HEK293 (cell line): ENCODE data around the gene PPP1CA.
A peak's percentile ranks its signal among the peaks of the same experiment; 100 is the strongest.

Source experiments
- CTCF ChIA-PET: fragments of 350-600 bp; formaldehyde crosslinking; extraction: SDS; loops from one replicate; lab custom pipeline; 2021; ENCODE audit warnings: antibody characterized with exemption; lab: Yijun Ruan, JAX
- POLR2A ChIA-PET: fragments of 300-600 bp; formaldehyde crosslinking; extraction: SDS; loops from one replicate; lab custom pipeline; 2020; ENCODE audit warnings: antibody characterized with exemption, inconsistent platforms; lab: Yijun Ruan, JAX
- H3K27ac ChIP-seq: fragments of 200-500 bp; sonication (Bioruptor generic); 2 replicates; pipeline ENCODE4 v1.5.1; 2014; ENCODE audit warnings: low read depth, low read length, control low read depth, inconsistent platforms; ENCODE audit errors: extremely low read depth
- H3K36me3 ChIP-seq, 2 experiments: fragments of 200-500 bp in 1 of 2; sonication (Bioruptor generic) in 1 of 2; 1 replicate in 1 of 2; 2 replicates in 1 of 2; pipeline ENCODE4 v1.5.1; 2014 to 2017; ENCODE audit warnings: inconsistent platforms in 2 of 2, low read length in 2 of 2; ENCODE audit not compliant: control insufficient read depth in 2 of 2, insufficient read depth in 1 of 2
- H3K4me1 ChIP-seq: fragments of 200-500 bp; sonication (Bioruptor generic); 2 replicates; pipeline ENCODE4 v1.5.1; 2014; ENCODE audit warnings: mild to moderate bottlenecking, low read length, inconsistent platforms; ENCODE audit not compliant: control insufficient read depth, insufficient read depth
- H3K4me3 ChIP-seq: 2 replicates; pipeline ENCODE4 v1.5.1; 2011; ENCODE audit warnings: low read depth, mild to moderate bottlenecking, control low read depth, low read length, moderate library complexity
- H3K9me3 ChIP-seq: fragments of 200-500 bp; sonication (Bioruptor generic); 2 replicates; pipeline ENCODE4 v1.5.1; 2014; ENCODE audit warnings: low read depth, low read length, inconsistent platforms; ENCODE audit not compliant: control insufficient read depth, insufficient read depth
- EGR2 ChIP-seq: fragments of 450-650 bp; formaldehyde crosslinking; IDR thresholded peaks from 2 replicates; pipeline ENCODE4 v1.5.1; 2016; ENCODE audit warnings: low read depth, missing biosample characterization, missing genetic modification characterization
- GLI4 ChIP-seq: fragments of 450-650 bp; formaldehyde crosslinking; IDR thresholded peaks from 2 replicates; pipeline ENCODE4 v1.5.1; 2016; ENCODE audit warnings: missing biosample characterization, missing genetic modification characterization
- KLF16 ChIP-seq: fragments of 450-650 bp; formaldehyde crosslinking; IDR thresholded peaks from 2 replicates; pipeline ENCODE4 v1.5.1; 2017; ENCODE audit warnings: missing biosample characterization, missing genetic modification characterization
- PRDM1 ChIP-seq: fragments of 450-650 bp; formaldehyde crosslinking; IDR thresholded peaks from 2 replicates; pipeline ENCODE4; 2016; ENCODE audit warnings: missing biosample characterization, missing genetic modification characterization
- SETDB1 ChIP-seq: IDR thresholded peaks from one replicate; pipeline ENCODE4 v1.6.1; 2017; ENCODE audit warnings: mild to moderate bottlenecking, low read length, moderate library complexity, mixed read lengths; ENCODE audit not compliant: insufficient read length
- SP2 ChIP-seq: fragments of 450-650 bp; formaldehyde crosslinking; IDR thresholded peaks from 2 replicates; pipeline ENCODE4 v1.5.1; 2016; ENCODE audit warnings: missing biosample characterization, missing genetic modification characterization
- SP3 ChIP-seq: fragments of 450-650 bp; formaldehyde crosslinking; IDR thresholded peaks from 2 replicates; pipeline ENCODE4 v1.5.1; 2016; ENCODE audit warnings: missing biosample characterization, missing genetic modification characterization
- ZFP3 ChIP-seq: fragments of 450-650 bp; formaldehyde crosslinking; IDR thresholded peaks from 2 replicates; pipeline ENCODE4 v1.5.1; 2016; ENCODE audit warnings: low read depth, missing biosample characterization, missing genetic modification characterization
- ZNF16 ChIP-seq: fragments of 450-650 bp; formaldehyde crosslinking; IDR thresholded peaks from 2 replicates; pipeline ENCODE4 v1.5.1; 2016; ENCODE audit warnings: low read depth, missing biosample characterization, missing genetic modification characterization
- ZNF2 ChIP-seq: fragments of 450-650 bp; formaldehyde crosslinking; IDR thresholded peaks from 2 replicates; pipeline ENCODE4 v1.5.1; 2016; ENCODE audit warnings: missing biosample characterization, missing genetic modification characterization
- ZNF221 ChIP-seq: fragments of 450-650 bp; formaldehyde crosslinking; IDR thresholded peaks from 2 replicates; pipeline ENCODE4 v1.5.1; 2017; ENCODE audit warnings: missing biosample characterization, missing genetic modification characterization, borderline replicate concordance
- ZNF274 ChIP-seq, 2 experiments: fragments of 200-500 bp in 1 of 2; fragments of 450-650 bp in 1 of 2; sonication (Bioruptor generic) in 1 of 2; formaldehyde crosslinking in 1 of 2; IDR thresholded peaks; 2 replicates each; pipeline versions ENCODE4 v1.5.1 to v1.6.1; 2014 to 2016; ENCODE audit warnings: borderline replicate concordance in 1 of 2, inconsistent platforms in 1 of 2, low read length in 1 of 2, missing biosample characterization in 1 of 2, missing genetic modification characterization in 1 of 2
- ZNF311 ChIP-seq: fragments of 450-650 bp; formaldehyde crosslinking; IDR thresholded peaks from 2 replicates; pipeline ENCODE4 v1.5.1; 2017; ENCODE audit warnings: missing biosample characterization, missing genetic modification characterization, borderline replicate concordance
- ZNF341 ChIP-seq: fragments of 450-650 bp; formaldehyde crosslinking; IDR thresholded peaks from 2 replicates; pipeline ENCODE4; 2016; ENCODE audit warnings: low read depth, missing biosample characterization, missing genetic modification characterization
- ZNF488 ChIP-seq: fragments of 450-650 bp; formaldehyde crosslinking; IDR thresholded peaks from 2 replicates; pipeline ENCODE4 v1.5.1; 2016; ENCODE audit warnings: missing biosample characterization, missing genetic modification characterization
- ZNF501 ChIP-seq: fragments of 450-650 bp; formaldehyde crosslinking; IDR thresholded peaks from 2 replicates; pipeline ENCODE4 v1.5.1; 2016; ENCODE audit warnings: missing biosample characterization, missing genetic modification characterization
- ZNF514 ChIP-seq: fragments of 450-650 bp; formaldehyde crosslinking; IDR thresholded peaks from 2 replicates; pipeline ENCODE4 v1.5.1; 2016; ENCODE audit warnings: missing biosample characterization, missing genetic modification characterization
- ZNF558 ChIP-seq: fragments of 450-650 bp; formaldehyde crosslinking; IDR thresholded peaks from 2 replicates; pipeline ENCODE4 v1.5.1; 2016; ENCODE audit warnings: missing biosample characterization, missing genetic modification characterization
- ZNF623 ChIP-seq: fragments of 450-650 bp; formaldehyde crosslinking; IDR thresholded peaks from 2 replicates; pipeline ENCODE4 v1.5.1; 2016; ENCODE audit warnings: missing biosample characterization, missing genetic modification characterization
- ZNF624 ChIP-seq: fragments of 450-650 bp; formaldehyde crosslinking; IDR thresholded peaks from 2 replicates; pipeline ENCODE4 v1.5.1; 2017; ENCODE audit warnings: missing biosample characterization, missing genetic modification characterization
- ZNF639 ChIP-seq: fragments of 450-650 bp; formaldehyde crosslinking; IDR thresholded peaks from 2 replicates; pipeline ENCODE4 v1.5.1; 2016; ENCODE audit warnings: missing biosample characterization, missing genetic modification characterization
- ZXDB ChIP-seq: fragments of 450-650 bp; formaldehyde crosslinking; IDR thresholded peaks from 2 replicates; pipeline ENCODE4 v1.5.1; 2016; ENCODE audit warnings: missing biosample characterization, missing genetic modification characterization
- TF ChIP-seq, protein P1 (sequence below): fragments of 450-650 bp; formaldehyde crosslinking; IDR thresholded peaks from 2 replicates; pipeline ENCODE4 v1.5.1; 2016; ENCODE audit warnings: missing biosample characterization, missing genetic modification characterization

PPP1CA gene

DNA sequence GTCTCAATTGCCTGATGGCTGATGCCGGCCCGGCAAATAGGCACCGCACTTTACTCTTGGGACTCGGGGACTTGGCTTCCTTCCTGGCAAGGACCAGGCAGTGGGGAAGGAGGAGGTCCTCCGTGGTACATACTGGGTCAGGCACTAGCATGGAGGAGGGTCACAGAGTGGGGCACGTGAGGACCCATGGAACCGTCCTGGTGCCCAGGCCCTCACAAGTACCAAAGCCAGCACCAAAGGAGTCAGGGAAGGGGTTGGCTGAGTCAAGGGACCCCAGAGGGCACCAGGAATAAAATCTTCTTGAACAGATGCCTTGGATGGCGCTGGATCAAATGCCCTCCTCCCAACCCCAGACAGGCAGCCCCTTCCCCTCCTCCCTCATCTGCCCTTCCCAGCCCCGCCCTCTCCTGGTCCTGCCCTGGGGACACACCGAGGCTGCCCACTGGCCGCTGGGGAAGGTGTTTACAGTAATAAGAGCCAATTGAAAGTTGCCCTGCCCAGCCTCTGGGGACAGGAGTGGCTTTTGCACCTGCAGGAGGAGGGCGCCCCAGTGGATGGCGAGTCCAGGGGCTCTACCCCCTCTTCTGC, 8.2 kb upstream of the PPP1CA start:
- no peak overlapping the region for H3K27ac ChIP-seq
- no peak for TF ChIP-seq ZNF274 (IDR thresholded peaks at IDR 0.05; ENCODE audit: low read length)
- no peak for TF ChIP-seq ZNF274 (tag by site-specific recombination; IDR thresholded peaks at IDR 0.05; ENCODE audit: borderline replicate concordance)
- TF ChIP-seq ZXDB = no peak
- peak; percentile 12; the same call in 1 of the 2 replicates for TF ChIP-seq SP2 (tag by site-specific recombination)
- no peak for TF ChIP-seq ZNF311 (tag by site-specific recombination)
- TF ChIP-seq ZNF514 = no peak
- TF ChIP-seq ZNF16 (tag by site-specific recombination) = no peak
- TF ChIP-seq SETDB1 = no peak
- TF ChIP-seq ZNF2 (tag by site-specific recombination) = no peak
- no peak overlapping the region for H3K4me3 ChIP-seq
- H3K9me3 ChIP-seq = no peaks in the 10 kb centered on the region
- H3K4me1 ChIP-seq = no peaks in the 10 kb centered on the region
- no peaks in the 10 kb centered on the region for H3K36me3 ChIP-seq
- CTCF ChIA-PET = no interaction called here
- POLR2A ChIA-PET = no interaction called here

DNA sequence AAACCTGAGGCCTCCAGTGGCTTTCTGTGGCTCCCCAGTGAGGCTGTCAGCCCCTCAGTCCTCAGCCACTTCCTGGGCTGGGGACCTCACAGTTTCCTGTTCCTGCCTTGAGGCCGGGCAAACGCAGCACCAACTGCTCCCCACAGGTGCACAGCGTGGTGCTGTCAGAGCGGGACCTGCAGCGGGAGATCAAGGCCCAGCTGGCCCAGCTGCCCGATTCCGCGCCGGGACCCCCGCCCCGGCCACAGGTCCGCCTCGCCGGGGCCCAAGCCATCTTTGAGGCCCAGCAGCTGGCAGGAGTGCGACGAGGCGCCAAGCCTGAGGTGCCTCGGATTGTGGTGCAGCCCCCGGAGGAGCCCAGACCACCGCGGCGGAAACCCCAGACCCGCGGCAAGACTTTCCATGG, 7.6 kb upstream of the PPP1CA start:
- Histone ChIP-seq H3K36me3 (no peaks in the 10 kb centered on the region), H3K4me1 (no peaks in the 10 kb centered on the region), H3K4me3 (no peak overlapping the region), H3K9me3 (no peaks in the 10 kb centered on the region), H3K27ac (no peak overlapping the region)
- ChIA-PET POLR2A (no interaction called here), CTCF (no interaction called here)
- no peak for TF ChIP-seq ZNF501 (tag by site-specific recombination)
- no peak for TF ChIP-seq KLF16 (tag by site-specific recombination)
- TF ChIP-seq SP3 (tag by site-specific recombination) = no peak
- no peak for TF ChIP-seq EGR2 (tag by site-specific recombination)
- TF ChIP-seq ZNF639 (tag by site-specific recombination) = no peak
- TF ChIP-seq ZFP3 = no peak
- no peak for TF ChIP-seq PRDM1
- TF ChIP-seq, protein P1, sequence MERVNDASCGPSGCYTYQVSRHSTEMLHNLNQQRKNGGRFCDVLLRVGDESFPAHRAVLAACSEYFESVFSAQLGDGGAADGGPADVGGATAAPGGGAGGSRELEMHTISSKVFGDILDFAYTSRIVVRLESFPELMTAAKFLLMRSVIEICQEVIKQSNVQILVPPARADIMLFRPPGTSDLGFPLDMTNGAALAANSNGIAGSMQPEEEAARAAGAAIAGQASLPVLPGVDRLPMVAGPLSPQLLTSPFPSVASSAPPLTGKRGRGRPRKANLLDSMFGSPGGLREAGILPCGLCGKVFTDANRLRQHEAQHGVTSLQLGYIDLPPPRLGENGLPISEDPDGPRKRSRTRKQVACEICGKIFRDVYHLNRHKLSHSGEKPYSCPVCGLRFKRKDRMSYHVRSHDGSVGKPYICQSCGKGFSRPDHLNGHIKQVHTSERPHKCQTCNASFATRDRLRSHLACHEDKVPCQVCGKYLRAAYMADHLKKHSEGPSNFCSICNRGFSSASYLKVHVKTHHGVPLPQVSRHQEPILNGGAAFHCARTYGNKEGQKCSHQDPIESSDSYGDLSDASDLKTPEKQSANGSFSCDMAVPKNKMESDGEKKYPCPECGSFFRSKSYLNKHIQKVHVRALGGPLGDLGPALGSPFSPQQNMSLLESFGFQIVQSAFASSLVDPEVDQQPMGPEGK (tag by site-specific recombination) = no peak
- TF ChIP-seq ZNF623 (tag by site-specific recombination) = no peak
- TF ChIP-seq ZNF488 (tag by site-specific recombination) = no peak
- no peak for TF ChIP-seq ZNF341 (tag by site-specific recombination)
- no peak for TF ChIP-seq GLI4 (tag by site-specific recombination)
- TF ChIP-seq ZNF558 (tag by site-specific recombination) = no peak
- no peak for TF ChIP-seq ZNF624 (tag by site-specific recombination)
- no peak for TF ChIP-seq ZNF221 (tag by site-specific recombination)
